IgD-negative memory B cell (primary cell): ENCODE results near the gene AHNAK2. TPM values are rescaled to one million over a fixed set of nuclear protein-coding genes. Genes with fewer than 3 reads are reported as not detected.
"Not testable (repeated sequence)": the region's sequence is repeated elsewhere in the genome, so short reads cannot be mapped to it uniquely, and the experiment has no call there.

Experiments
- H3K27ac Mint-ChIP-seq, 3 donors: one replicate each; pipeline ENCODE4 v1.8.0; 2020 to 2022; ENCODE audit warnings: mild to moderate bottlenecking in 3 of 3, mixed read lengths in 3 of 3, moderate library complexity in 1 of 3
- H3K27me3 Mint-ChIP-seq: one replicate; pipeline ENCODE4 v1.8.0; 2021; ENCODE audit warnings: mixed read lengths
- H3K36me3 Mint-ChIP-seq: one replicate; pipeline ENCODE4 v1.8.0; 2020; ENCODE audit warnings: mild to moderate bottlenecking, mixed read lengths
- H3K4me1 Mint-ChIP-seq, 3 donors: one replicate each; pipeline ENCODE4 v1.8.0; 2020 to 2022; ENCODE audit warnings: mixed read lengths in 3 of 3, mild to moderate bottlenecking in 1 of 3
- H3K4me3 Mint-ChIP-seq, 4 donors: one replicate each; pipeline ENCODE4 v1.8.0; 2020 to 2022; ENCODE audit warnings: mild to moderate bottlenecking in 4 of 4, mixed read lengths in 4 of 4, moderate library complexity in 3 of 4
- H3K9me3 Mint-ChIP-seq, 3 donors: one replicate each; pipeline ENCODE4 v1.8.0; 2020 to 2021; ENCODE audit warnings: mixed read lengths in 3 of 3, mild to moderate bottlenecking in 1 of 3
- polyA plus RNA-seq: library from polyadenylated mRNA; unstranded; fragments of 300-500 nt; fragmentation: Illumina TruSeq; gene quantifications from one replicate; pipeline ENCODE4 v1.2.3, GENCODE V29; 2021

Gene AHNAK2
- 0.68 TPM for polyA plus RNA-seq

DNA sequence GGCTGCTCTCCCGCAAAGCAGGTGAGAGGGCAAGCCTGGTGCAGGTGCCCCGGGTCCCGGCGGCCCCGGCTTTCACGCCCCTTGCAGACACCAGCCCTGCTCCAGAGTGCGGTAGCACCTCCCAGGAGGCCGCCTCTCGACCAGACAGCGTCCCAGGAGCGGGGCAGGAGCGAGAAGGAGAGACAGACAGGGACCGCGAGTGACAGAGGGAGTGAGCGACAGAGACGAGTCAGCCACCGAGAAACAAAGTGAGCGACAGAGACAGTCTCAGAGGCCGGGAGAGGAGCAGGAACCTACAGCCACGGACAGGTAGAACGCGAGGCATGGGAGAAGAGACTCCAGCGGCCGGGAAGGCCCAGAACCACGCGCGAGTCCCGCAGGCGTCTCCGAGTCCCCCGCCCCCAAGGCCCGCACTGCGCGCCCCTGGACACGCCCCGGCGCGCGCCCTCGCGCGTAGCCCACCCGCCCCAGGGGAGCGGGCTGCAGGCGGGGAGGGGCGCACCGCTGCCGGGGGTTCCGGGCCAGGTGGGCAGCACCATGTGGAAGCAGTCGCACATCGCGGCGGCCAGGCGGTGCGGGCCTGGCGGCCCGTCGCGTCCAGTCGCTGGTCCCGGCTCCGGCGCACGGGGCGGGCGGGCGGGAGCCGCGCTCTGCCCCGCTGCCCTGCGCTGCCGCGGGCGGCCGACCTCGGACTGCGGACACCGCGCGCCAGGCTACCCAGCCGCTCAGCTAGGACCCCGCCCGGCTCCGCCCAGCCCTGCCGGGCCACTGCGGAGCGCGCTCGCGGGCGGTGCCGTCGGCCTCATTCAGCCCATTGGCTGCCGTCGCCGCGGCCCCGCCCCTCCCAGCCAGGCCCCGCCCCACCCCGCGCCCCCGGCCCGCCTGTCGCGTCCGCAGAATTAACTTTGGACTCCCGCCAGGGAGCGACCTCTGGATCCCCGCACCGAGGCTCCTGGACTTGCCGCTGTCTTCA is at the start of gene AHNAK2:
Gene AHNAK2, minus strand, starts transcription at position 694 of the 973 bp plus-strand sequence. Its CDS starts 137 bp downstream, at position 557.
- peak within 1 kb of the TSS; percentile 48 to 89 (median 82) for H3K4me3 Mint-ChIP-seq
- H3K27ac Mint-ChIP-seq: no peak within 1 kb of the TSS
- H3K27me3 Mint-ChIP-seq: peaks cover 15% of the 10 kb centered on the region

DNA sequence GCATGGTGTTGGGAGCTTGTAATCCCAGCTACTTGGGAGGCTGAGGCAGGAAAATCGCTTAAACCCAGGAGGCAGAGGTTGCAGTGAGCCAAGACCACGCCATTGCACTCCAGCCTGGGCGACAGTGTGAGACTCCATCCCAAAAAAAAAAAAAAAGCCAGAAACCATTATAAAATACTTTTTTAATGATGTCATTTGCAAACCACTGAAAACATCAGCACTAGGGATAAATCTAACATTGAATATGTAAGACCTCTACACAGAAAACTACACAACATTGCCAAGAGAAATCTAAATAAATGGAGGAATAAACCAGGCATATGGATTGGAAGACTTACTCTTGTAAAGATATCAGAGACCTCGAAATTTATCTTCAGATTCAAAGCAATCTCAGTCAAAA is 49.5 kb upstream of the AHNAK2 start:
- Mint-ChIP-seq H3K27ac (peak overlapping the region in 1 of 3 donors; percentile 35), H3K4me1 (peaks cover 10 to 22% (median 13%) of the 10 kb centered on the region in 3 donors)
- H3K27me3 Mint-ChIP-seq, H3K4me3 Mint-ChIP-seq, H3K36me3 Mint-ChIP-seq, H3K9me3 Mint-ChIP-seq: not testable (repeated sequence)

More for the DNA sequence above, at the start of gene AHNAK2:
- Mint-ChIP-seq H3K9me3 (no peaks in the 10 kb centered on the region), H3K4me1 (peaks cover 0 to 7% (median 5%) of the 10 kb centered on the region in 3 donors), H3K36me3 (no peaks in the 10 kb centered on the region)

DNA sequence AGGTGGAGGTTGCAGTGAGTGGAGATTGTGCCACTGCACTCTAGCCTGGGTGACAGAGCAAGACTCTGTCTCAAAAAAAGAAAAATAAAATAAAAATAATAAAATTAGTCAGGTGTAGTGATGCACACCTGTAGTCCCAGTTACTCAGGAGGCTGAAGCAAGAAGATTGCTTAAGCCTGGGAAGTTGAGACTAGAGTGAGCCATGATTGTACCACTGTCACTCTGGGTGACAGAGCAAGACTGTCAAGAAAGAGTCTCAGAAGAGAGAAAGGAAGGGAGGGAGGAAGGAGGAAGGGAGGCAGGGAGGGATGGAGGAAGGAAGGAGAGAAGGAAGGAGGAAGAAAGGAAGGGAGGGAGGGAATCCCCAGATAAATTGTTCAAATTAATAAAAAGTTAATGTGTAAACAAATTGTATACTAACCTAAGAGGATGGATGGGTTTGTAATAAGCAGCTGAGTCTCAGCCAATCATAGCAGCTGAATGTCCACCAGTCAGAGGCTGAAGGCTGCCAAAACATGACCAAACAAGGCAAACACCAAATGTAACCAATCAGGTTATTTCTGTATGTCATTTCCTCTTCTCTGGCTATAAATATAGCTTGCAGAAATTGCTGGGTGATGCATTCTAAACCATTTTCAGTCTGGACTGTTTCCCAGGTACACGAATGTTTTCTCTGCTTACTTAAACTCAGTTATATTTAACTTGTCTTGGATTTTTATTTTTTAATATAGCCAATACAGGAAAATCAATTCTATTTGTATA is 48.8 kb upstream of the AHNAK2 start:
- Mint-ChIP-seq H3K9me3 (peaks cover 0 to 2% (median 0%) of the 10 kb centered on the region in 3 donors), H3K27ac (peak overlapping the region in 1 of 3 donors; percentile 64), H3K36me3 (no peaks in the 10 kb centered on the region), H3K4me3 (no peak overlapping the region), H3K27me3 (no peaks in the 10 kb centered on the region), H3K4me1 (peaks cover 10 to 20% (median 13%) of the 10 kb centered on the region in 3 donors)

DNA sequence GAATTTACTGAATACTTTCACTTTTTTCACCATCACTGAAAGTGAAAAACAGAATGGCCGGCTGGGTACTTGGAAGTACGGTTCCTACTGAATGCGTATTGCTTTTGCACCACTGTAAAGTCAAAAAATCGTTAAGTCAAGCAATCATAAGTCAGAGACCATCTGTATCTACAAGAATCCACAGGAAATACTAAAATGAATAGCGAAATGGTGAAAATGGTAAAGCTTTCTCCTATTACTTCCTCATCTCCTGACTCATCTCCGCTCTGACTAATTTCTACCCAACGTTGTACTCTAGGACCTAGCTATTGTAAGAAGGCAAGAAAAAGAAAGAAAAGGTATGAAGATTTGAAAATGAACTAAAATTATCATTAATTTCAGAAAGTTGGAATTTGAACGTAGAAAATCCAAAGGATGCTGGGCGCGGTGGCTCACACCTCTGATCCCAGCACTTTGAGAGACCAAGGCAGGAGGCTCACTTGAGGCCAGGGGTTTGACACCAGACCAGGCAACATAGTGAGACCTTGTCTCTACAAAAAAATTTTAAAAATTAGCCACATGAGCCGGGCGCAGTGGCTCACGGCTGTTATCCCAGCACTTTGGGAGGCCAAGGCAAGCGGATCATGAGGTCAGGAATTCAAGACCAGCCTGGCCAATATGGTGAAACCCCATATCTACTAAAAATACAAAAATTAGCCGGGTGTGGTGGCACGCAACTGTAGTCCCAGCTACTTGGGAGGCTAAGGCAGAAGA is 48.0 kb upstream of the AHNAK2 start:
- H3K27me3 Mint-ChIP-seq: no peaks in the 10 kb centered on the region
- H3K4me1 Mint-ChIP-seq: peaks cover 15 to 26% (median 17%) of the 10 kb centered on the region in 3 donors
- H3K27ac Mint-ChIP-seq: peak overlapping the region in 2 of 3 donors; percentile 23 to 64
- no peaks in the 10 kb centered on the region for H3K36me3 Mint-ChIP-seq
- peaks cover 0 to 2% (median 0%) of the 10 kb centered on the region in 3 donors for H3K9me3 Mint-ChIP-seq
- peak overlapping the region in 2 of 4 donors; percentile 16 to 49 for H3K4me3 Mint-ChIP-seq

DNA sequence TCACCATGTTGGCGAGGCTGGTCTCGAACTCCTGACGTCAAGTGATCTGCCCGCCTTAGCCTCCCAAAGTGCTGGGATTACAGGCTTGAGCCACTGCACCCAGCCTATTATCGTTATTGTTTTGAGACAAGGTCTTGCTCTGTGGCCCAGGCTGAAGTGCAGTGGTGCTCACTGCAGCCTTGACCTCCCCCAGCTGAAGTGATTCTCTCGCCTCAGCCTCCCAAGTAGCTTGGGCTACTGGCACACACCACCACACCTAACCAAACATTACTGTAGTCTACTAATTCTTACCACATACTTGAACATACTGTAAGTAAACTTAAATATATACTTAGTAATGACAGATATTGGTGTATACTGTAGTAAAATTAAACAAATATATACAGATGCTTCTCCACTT is 47.3 kb upstream of the AHNAK2 start:
- no peaks in the 10 kb centered on the region for H3K9me3 Mint-ChIP-seq
- peak overlapping the region in 1 of 4 donors; percentile 1 for H3K4me3 Mint-ChIP-seq
- H3K4me1 Mint-ChIP-seq: peaks cover 15 to 26% (median 17%) of the 10 kb centered on the region in 3 donors
- no peaks in the 10 kb centered on the region for H3K27me3 Mint-ChIP-seq
- H3K36me3 Mint-ChIP-seq: no peaks in the 10 kb centered on the region
- H3K27ac Mint-ChIP-seq: peak overlapping the region in 2 of 3 donors; percentile 84 to 98

DNA sequence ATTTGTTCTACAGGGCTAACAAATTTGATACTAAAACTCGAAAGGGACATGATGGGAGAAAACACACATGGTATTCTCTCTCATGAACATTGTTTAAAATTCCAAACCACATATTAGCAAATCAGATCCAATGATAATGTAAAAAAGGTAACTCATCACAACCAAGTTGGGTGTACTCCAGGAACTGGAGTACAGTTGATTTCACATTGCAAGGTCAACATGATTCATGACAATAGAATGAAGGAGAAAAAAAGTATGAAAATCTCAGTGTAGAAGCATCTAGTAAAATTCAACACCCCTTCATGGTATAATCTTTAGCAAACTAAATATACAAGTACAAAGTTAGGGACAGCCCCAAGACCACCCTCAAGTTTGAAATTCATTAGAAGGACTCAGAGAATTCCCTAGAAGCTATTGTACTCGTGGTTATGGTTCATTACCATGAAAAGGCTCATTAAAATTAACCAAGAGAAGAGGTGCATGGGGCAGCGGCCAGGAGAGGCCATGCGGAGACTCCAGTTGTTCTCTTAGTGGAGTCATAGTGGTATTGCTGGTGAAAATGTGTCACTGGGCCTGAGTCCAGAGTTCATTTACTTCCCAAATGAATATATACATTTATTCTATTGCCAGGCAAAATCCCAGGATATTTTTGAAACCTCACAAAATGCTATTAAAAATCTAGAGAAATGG is 45.8 kb upstream of the AHNAK2 start:
- Mint-ChIP-seq H3K36me3 (no peaks in the 10 kb centered on the region), H3K4me3 (peak overlapping the region in 1 of 4 donors; percentile 99), H3K4me1 (peaks cover 24 to 34% (median 26%) of the 10 kb centered on the region in 3 donors), H3K27ac (peak overlapping the region in 1 of 3 donors; percentile 98), H3K9me3 (no peaks in the 10 kb centered on the region), H3K27me3 (peaks cover 3% of the 10 kb centered on the region)

DNA sequence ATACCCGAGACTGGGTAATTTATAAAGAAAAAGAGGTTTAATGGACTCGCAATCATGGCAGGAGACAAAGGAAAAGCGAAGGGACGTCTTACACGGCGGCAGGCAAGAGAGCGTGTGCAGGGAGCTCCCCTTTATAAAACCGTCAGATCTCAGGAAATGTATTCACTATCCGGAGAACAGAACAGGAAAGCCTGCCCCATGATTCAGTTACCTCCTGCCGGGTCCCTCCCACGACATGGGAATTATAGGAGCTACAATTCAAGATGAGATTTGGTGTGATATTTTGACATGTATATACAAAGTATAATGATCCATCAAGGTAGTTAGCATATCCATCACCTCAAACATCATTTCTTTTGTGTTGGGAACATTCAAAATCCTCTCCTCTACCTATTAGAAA is 45.0 kb upstream of the AHNAK2 start:
- H3K4me1 Mint-ChIP-seq: peaks cover 25 to 38% (median 29%) of the 10 kb centered on the region in 3 donors
- H3K9me3 Mint-ChIP-seq: no peaks in the 10 kb centered on the region
- peak overlapping the region in 1 of 3 donors; percentile 98 for H3K27ac Mint-ChIP-seq
- H3K27me3 Mint-ChIP-seq: peaks cover 3% of the 10 kb centered on the region
- no peaks in the 10 kb centered on the region for H3K36me3 Mint-ChIP-seq
- H3K4me3 Mint-ChIP-seq: peak overlapping the region in 2 of 4 donors; percentile 33 to 99

DNA sequence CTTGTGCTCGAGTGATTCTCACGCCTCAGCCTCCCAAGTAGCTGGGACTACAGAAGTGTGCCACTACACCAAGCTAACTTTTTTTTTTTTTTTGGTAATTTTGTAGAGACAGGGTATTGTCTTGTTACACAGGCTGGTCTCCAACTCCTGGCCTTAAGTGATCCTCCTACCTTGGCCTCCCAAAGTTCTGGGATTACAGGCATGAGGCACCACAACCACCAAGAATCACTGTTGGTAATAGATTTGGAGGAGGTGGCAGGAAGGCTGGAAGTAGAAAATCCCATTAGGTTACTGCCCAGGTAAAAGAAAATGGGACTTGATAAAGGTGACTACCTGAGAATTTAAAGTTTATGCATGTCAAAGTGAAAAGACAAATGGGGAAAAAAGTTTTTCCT is 44.1 kb upstream of the AHNAK2 start:
- H3K27ac Mint-ChIP-seq: peak overlapping the region in 2 of 3 donors; percentile 94 to 98
- peaks cover 28 to 43% (median 33%) of the 10 kb centered on the region in 3 donors for H3K4me1 Mint-ChIP-seq
- no peaks in the 10 kb centered on the region for H3K9me3 Mint-ChIP-seq
- H3K27me3 Mint-ChIP-seq: peaks cover 3% of the 10 kb centered on the region
- H3K4me3 Mint-ChIP-seq: peak overlapping the region; percentile 51 to 99 (median 92)
- no peaks in the 10 kb centered on the region for H3K36me3 Mint-ChIP-seq

DNA sequence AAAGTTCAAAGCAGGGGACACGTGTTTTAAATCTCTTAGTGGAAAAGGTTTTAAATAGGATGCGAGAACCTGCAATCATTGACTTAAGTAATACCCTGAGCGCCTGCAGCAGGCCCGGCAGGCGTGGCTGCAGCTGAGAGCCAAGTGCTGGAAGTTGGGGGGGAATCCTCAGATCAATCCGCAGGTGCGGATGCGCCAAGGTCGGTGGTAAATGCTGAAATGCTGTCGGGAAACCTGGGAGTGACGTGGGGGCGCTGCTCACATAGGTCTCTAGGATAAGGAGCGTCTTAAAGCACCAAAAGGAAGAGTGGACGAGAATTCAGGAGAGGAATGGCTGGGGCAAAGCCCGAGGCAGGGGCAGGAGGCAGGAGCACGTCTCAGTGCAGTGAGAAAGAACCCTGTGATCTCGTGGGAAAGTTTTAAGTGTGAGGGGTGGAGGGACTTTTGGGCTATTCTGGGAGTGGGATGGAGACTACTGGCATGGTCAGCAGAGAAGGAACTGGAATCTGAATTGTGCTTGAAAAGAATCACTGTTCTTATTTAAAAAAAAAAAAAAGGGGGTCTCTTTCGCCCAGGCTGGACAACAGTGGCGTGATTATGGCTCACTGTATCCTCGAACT is 43.6 kb upstream of the AHNAK2 start:
- Mint-ChIP-seq H3K4me1 (peaks cover 29 to 47% (median 35%) of the 10 kb centered on the region in 3 donors), H3K9me3 (no peaks in the 10 kb centered on the region), H3K36me3 (peaks cover 1% of the 10 kb centered on the region), H3K27ac (peak overlapping the region; percentile 94 to 98 (median 97)), H3K4me3 (peak overlapping the region; percentile 88 to 99 (median 95)), H3K27me3 (peaks cover 3% of the 10 kb centered on the region)

DNA sequence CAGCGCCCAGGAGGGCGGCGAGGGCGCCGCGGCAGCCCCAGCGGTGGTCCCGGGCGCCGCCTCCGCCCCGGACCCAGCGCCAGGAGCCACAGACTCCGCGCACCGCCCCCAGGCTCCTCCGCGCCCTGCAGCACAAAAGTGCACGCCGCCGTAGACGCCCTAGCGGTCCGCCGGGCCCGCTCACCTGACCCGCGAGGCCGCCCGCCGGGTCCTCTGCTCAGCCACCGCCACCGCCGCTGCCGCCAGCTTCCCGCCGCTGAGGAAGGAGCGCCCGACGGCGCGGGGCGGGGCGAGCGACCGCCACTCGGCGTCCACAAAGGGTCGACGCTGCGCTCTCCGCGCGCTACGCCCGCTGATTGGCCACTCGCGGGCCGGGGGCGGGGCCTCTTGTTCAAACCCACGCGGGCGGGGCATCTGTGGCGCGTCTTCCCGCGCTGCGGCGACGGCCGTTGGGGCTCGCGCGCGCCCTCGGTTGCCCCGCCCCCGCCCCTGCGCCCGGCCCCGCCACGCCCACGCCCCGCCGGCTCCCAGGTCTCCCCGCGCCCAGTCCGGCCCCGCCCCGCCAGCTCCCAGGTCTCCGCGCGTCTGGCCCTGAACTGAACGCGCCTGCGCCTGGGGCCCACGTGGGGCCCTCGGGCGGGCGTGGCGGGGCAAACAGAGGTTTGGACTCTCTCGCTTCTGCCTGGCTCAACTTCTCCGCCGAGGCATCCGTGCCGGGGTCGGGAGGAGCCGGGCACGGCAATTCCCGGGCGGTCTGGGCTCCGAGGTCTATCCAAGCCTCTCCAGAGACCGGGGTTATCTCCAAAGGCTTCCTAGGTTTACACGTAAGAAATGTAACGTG is 42.9 kb upstream of the AHNAK2 start, which contains the start of gene CDCA4:
Gene CDCA4, minus strand, starts transcription at position 269 of the 841 bp plus-strand sequence. CDS start 9,154 bp downstream, outside the sequence.
- Mint-ChIP-seq H3K36me3 (peaks cover 2% of the 10 kb centered on the region), H3K4me3 (peak within 1 kb of the TSS; percentile 88 to 99 (median 96)), H3K27ac (peak within 1 kb of the TSS; percentile 94 to 98 (median 97)), H3K4me1 (peaks cover 33 to 51% (median 39%) of the 10 kb centered on the region in 3 donors), H3K27me3 (peaks cover 3% of the 10 kb centered on the region), H3K9me3 (no peaks in the 10 kb centered on the region)

DNA sequence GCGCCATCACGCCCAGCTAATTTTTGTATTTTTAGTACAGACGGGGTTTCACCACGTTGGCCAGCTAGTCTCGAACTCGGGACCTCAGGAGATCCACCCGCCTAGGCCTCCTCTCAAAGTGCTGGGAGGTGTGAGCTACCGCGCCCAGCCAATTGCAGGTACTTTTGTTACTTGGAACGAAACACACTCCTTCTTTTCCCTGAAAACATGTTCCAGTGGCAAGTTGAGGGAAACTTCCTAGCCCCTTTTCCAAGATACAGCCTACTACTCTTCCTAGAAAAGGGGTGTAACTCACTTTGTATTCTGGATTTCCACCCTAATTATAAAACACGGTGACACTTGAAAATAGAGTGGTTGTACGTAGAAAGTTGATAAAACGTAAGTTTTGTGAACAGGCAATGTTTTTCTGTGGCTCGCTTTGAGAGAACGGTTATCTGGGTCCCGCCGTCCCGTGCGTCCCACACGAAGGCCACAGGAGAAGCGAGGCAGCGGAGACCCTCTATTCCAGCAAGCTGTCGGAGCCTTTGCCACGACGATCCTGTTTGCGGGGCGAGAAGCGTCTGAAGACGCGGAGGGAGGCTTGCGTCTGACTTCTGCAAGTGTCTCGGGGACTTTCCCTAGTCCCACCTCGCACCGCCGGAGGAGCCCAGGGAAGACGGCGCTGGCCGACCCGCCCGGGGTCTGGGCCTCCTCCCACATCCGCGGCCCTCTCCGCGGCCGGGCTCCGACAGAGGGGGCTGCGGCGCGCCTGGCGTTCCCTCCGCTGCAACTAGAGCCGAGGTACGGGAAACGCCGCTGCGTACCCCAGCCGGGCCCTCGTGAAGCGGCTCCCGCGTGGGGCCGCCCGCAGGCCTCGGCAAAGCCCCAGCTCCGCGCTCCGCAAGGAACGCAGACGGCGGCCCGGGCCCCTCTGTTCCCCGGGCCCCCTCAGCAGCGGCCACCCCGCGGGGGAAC is 42.0 kb upstream of the AHNAK2 start:
- peak overlapping the region; percentile 84 to 96 (median 90) for H3K4me3 Mint-ChIP-seq
- peaks cover 38 to 52% (median 40%) of the 10 kb centered on the region in 3 donors for H3K4me1 Mint-ChIP-seq
- H3K27me3 Mint-ChIP-seq: peaks cover 3% of the 10 kb centered on the region
- peak overlapping the region; percentile 80 to 96 (median 90) for H3K27ac Mint-ChIP-seq
- H3K9me3 Mint-ChIP-seq: no peaks in the 10 kb centered on the region
- H3K36me3 Mint-ChIP-seq: peaks cover 2% of the 10 kb centered on the region

DNA sequence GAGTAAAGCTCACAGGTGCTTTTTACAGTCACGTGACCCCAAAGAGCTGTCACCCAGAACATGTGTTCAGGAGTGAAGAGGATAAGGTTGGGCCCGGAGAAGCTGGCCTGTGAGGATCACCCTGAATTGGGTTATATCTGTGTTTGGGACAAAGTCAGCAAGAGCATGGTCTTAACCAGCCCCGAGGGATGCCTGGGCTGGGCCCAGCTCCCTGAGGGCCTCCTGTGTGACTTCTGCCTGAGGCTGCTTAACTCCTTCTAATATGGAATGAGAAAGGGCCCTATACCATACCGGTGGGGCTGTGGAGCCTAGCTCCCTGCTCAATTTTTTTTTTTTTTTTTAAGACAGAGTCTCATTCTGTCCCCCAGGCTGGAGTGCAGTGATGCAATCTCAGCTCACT is 40.2 kb upstream of the AHNAK2 start:
- Mint-ChIP-seq H3K4me3 (peak overlapping the region in 3 of 4 donors; percentile 54 to 85 (median 70)), H3K9me3 (no peaks in the 10 kb centered on the region)

More for the DNA sequence above, 40.2 kb upstream of the AHNAK2 start:
- peaks cover 3% of the 10 kb centered on the region for H3K27me3 Mint-ChIP-seq
- H3K36me3 Mint-ChIP-seq: peaks cover 2% of the 10 kb centered on the region
- H3K27ac Mint-ChIP-seq: no peak overlapping the region
- peaks cover 44 to 62% (median 46%) of the 10 kb centered on the region in 3 donors for H3K4me1 Mint-ChIP-seq
